GM12878 (cell line): ENCODE data around the gene TOP2A. TPM values are rescaled to one million over a fixed set of nuclear protein-coding genes. Genes with fewer than 3 reads are reported as not detected.
"Not testable (repeated sequence)": the region's sequence is repeated elsewhere in the genome, so short reads cannot be mapped to it uniquely, and the experiment has no call there.

Experiments
- ATAC-seq: fragments of 200-7000 bp; cut with Tn5 transposase; 3 replicates; pipeline ENCODE4 v1.9.1; 2020; ENCODE audit warnings: mild to moderate bottlenecking, moderate library complexity
- BruUV-seq: library from RNA; stranded (reverse); fragments of 400-500 nt; replicated peaks from 2 replicates; lab custom pipeline; 2021; lab: Mats Ljungman, UMichigan
- CTCF ChIA-PET: fragments of 300-600 bp; sonication (Branson Sonifier 250); formaldehyde crosslinking; extraction: SDS; loops from one replicate; lab custom pipeline; 2021; ENCODE audit warnings: inconsistent platforms; lab: Yijun Ruan, JAX
- POLR2A ChIA-PET: fragments of 350-600 bp; formaldehyde crosslinking; extraction: SDS; loops from one replicate; lab custom pipeline; 2021; ENCODE audit warnings: inconsistent platforms; lab: Charles Lee
- RAD21 ChIA-PET: fragments of 300-600 bp; sonication (Branson Sonifier 250); formaldehyde crosslinking; loops from one replicate; lab custom pipeline; 2023; ENCODE audit warnings: antibody characterized with exemption; ENCODE audit not compliant: unreplicated experiment; lab: Charles Lee
- SMC1A ChIA-PET: fragments of 300-600 bp; sonication (Branson Sonifier 250); formaldehyde crosslinking; loops from one replicate; lab custom pipeline; 2023; ENCODE audit not compliant: unreplicated experiment, uncharacterized antibody; lab: Charles Lee
- DNase-seq: peaks from one replicate; pipeline ENCODE4 v3.0.0-alpha.2; 2011; ENCODE audit warnings: low read depth, low spot score
- FAIRE-seq: peaks from 3 replicates; lab custom pipeline; 2011; peaks lifted over from hg19 to GRCh38; lab: Jason Lieb, UNC
- H2AFZ ChIP-seq: 2 replicates; pipeline ENCODE4 v1.6.0; 2011; ENCODE audit warnings: low read depth, low read length, control low read depth; ENCODE audit not compliant: control insufficient read depth
- H3K27ac ChIP-seq: 2 replicates; pipeline ENCODE4 v1.5.1; 2011; ENCODE audit warnings: control low read depth; ENCODE audit not compliant: control insufficient read depth, insufficient read depth
- H3K27me3 ChIP-seq, 2 experiments: replicated peaks in 1 of 2; 2 replicates each; pipeline versions ENCODE4 v1.6.0 to v1.6.1; 2011; ENCODE audit warnings: low read length in 1 of 2; ENCODE audit not compliant: control insufficient read depth in 2 of 2, insufficient read depth in 2 of 2
- H3K36me3 ChIP-seq, 2 experiments: 2 replicates each; pipeline ENCODE4 v1.5.1; 2011; ENCODE audit warnings: low read length in 1 of 2; ENCODE audit not compliant: control insufficient read depth in 2 of 2, insufficient read depth in 2 of 2
- H3K4me1 ChIP-seq: 2 replicates; pipeline ENCODE4 v1.6.1; 2011; ENCODE audit warnings: mild to moderate bottlenecking, low read length, moderate library complexity, mixed read lengths; ENCODE audit not compliant: control insufficient read depth, insufficient read depth
- H3K4me2 ChIP-seq: 2 replicates; pipeline ENCODE4 v1.6.0; 2011; ENCODE audit warnings: control low read depth; ENCODE audit not compliant: control insufficient read depth, insufficient read depth
- H3K4me3 ChIP-seq: fragments of 200-600 bp; sonication (generic); 2 replicates; pipeline ENCODE4 v1.5.1; 2016
- H3K79me2 ChIP-seq: 2 replicates; pipeline ENCODE4 v1.6.0; 2011; ENCODE audit warnings: low read length; ENCODE audit not compliant: control insufficient read depth, insufficient read depth
- H3K9ac ChIP-seq: 2 replicates; pipeline ENCODE4 v1.8.0; 2011; ENCODE audit warnings: low read length, control low read depth, mixed read lengths; ENCODE audit not compliant: control insufficient read depth, insufficient read depth
- H3K9me3 ChIP-seq: replicated peaks from 3 replicates; pipeline ENCODE4 v1.5.1; 2011; ENCODE audit warnings: mild to moderate bottlenecking, low read length; ENCODE audit not compliant: control insufficient read depth, insufficient read depth
- H4K20me1 ChIP-seq: 2 replicates; pipeline ENCODE4 v1.6.0; 2011; ENCODE audit not compliant: control insufficient read depth, insufficient read depth
- DPF2 ChIP-seq: fragments of 450-650 bp; IDR thresholded peaks from 2 replicates; pipeline ENCODE4 v1.6.1; 2017; ENCODE audit warnings: mild to moderate bottlenecking
- FOS ChIP-seq: IDR thresholded peaks from 3 replicates; pipeline ENCODE4 v1.6.1; 2011; ENCODE audit warnings: borderline replicate concordance; ENCODE audit not compliant: insufficient read length; ENCODE audit errors: extremely low read depth
- HDGF ChIP-seq: fragments of 450-650 bp; IDR thresholded peaks from 2 replicates; pipeline ENCODE4 v1.6.1; 2016; ENCODE audit warnings: antibody characterized with exemption
- NFXL1 ChIP-seq: fragments of 450-650 bp; IDR thresholded peaks from 2 replicates; pipeline ENCODE4 v1.6.1; 2017; ENCODE audit warnings: antibody characterized with exemption, mild to moderate bottlenecking, borderline replicate concordance
- PBX3 ChIP-seq: IDR thresholded peaks from 2 replicates; pipeline ENCODE4 v1.6.1; 2011; ENCODE audit warnings: mild to moderate bottlenecking, low read depth, low read length, moderate library complexity; ENCODE audit not compliant: insufficient replicate concordance
- SUPT20H ChIP-seq: IDR thresholded peaks from 2 replicates; pipeline ENCODE4 v1.6.1; 2011; ENCODE audit warnings: low read depth, mild to moderate bottlenecking, low read length, moderate library complexity, borderline replicate concordance; ENCODE audit not compliant: control insufficient read depth
- WGBS: methylation state at CpG from one replicate; pipeline ENCODE4 v1.1.6; 2016; ENCODE audit warnings: low lambda C conversion rate; ENCODE audit not compliant: insufficient replicate concordance, insufficient coverage; ENCODE audit errors: missing lambda C conversion rate; 5-methylcytosine and 5-hydroxymethylcytosine counted together
- in situ Hi-C: fragments of 300-500 bp; cut with MboI; formaldehyde crosslinking; loops from 9 replicates; pipeline ENCODE4 v1.14.3; 2018; ENCODE audit warnings: mixed read lengths
- intact Hi-C: fragments of 100-400 bp; cut with micrococcal nuclease; formaldehyde crosslinking; loops from one replicate; pipeline ENCODE4 v1.14.2; 2022; ENCODE audit not compliant: unreplicated experiment
- polyA plus RNA-seq, 11 experiments: library from polyadenylated mRNA; depleted of rRNA in 4 of 11; unstranded in 6 of 11; stranded (reverse) in 5 of 11; fragments of >200 nt; fragmentation: Nextera tagmentation in 4 of 11; fragmentation: Illumina TruSeq in 1 of 11; extraction: Ambion mirVana in 4 of 11; extraction: Trizol in 1 of 11; gene quantifications; 1 replicate in 1 of 11; 2 replicates in 10 of 11; pipeline versions ENCODE4 v1.2.1 to v1.2.3, GENCODE V29; 2011 to 2016; ENCODE audit warnings: inconsistent platforms in 2 of 11, missing spikeins in 2 of 11, low read depth in 1 of 11
- total RNA-seq, 4 experiments: library from RNA; depleted of rRNA in 3 of 4; stranded (reverse); fragments of >200 nt in 3 of 4; fragmentation: Illumina TruSeq in 1 of 4; extraction: Trizol in 1 of 4; gene quantifications; 2 replicates each; pipeline versions ENCODE4 v1.2.1 to v1.2.3, GENCODE V29; 2013 to 2021
- TF ChIP-seq, protein P1 (sequence below): fragments of 450-650 bp; formaldehyde crosslinking; IDR thresholded peaks from 2 replicates; pipeline ENCODE4 v1.4.0; 2022; ENCODE audit warnings: mild to moderate bottlenecking, moderate library complexity
- TF ChIP-seq, protein P2 (sequence below): fragments of 450-650 bp; IDR thresholded peaks from 2 replicates; pipeline ENCODE4 v1.6.1; 2018; ENCODE audit warnings: borderline replicate concordance, mild to moderate bottlenecking; ENCODE audit not compliant: partially characterized antibody

Gene TOP2A
- total and polyA plus RNA-seq, 10 of the 15 experiments (the other 5 are each of a cell fraction or from before 2014, with no cell fraction given): 117 to 275 (median 232) TPM

DNA sequence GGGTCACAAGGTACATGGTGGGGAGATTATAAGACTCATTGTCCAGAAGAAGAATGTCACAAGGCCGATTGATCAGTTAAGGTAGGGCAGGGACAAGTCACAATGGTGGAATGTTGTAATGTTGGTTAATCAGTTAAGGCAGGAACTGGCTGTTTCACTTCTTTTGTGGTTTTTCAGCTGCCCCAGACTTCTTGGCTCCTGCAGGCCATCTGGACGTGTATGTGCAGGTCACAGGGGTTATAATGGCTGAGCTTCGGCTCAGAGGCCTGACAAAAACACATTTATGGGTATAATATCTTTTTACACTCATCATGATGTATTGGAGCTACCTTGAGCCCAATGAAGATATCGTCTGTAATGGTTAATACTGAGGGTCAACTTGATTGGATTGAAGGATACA is 45.1 kb downstream of the TOP2A start:
- ChIA-PET CTCF (interaction anchor here (0.6 to 2.0 kb wide), 3 partner anchors 9 to 45 kb away, joined by 3 to 5 read pairs (median 3); partner anchors contain the start of gene TOP2A), RAD21 (interaction anchor here (1.1 kb wide), 1 partner anchor 160 kb away, joined by 3 read pairs; no protein-coding TSS in a partner anchor), POLR2A (interaction anchor here (1.0 kb wide), 1 partner anchor 21 kb away, joined by 7 read pairs; no protein-coding TSS in a partner anchor), SMC1A (interaction anchor here (1.3 to 1.8 kb wide), 2 partner anchors 16 to 159 kb away, joined by 4 to 7 read pairs; no protein-coding TSS in a partner anchor)
- 31% methylated on average over 4 of the region's 4 CpGs for WGBS
- H4K20me1 ChIP-seq, H3K9ac ChIP-seq, intact Hi-C loops, H3K4me3 ChIP-seq, H3K36me3 ChIP-seq, H3K9me3 ChIP-seq, H3K27ac ChIP-seq, H2AFZ ChIP-seq, H3K4me1 ChIP-seq, H3K4me2 ChIP-seq, ATAC-seq, in situ Hi-C loops, H3K79me2 ChIP-seq, H3K27me3 ChIP-seq, FAIRE-seq, DNase-seq, BruUV-seq: not testable (repeated sequence)

GRCh38 chr17:40372031-40372430 is 45.7 kb downstream of the TOP2A start:
- TF ChIP-seq DPF2 (no peak), PBX3 (no peak), SUPT20H (no peak), FOS (no peak), NFXL1 (no peak), HDGF (no peak)
- TF ChIP-seq, protein P1, sequence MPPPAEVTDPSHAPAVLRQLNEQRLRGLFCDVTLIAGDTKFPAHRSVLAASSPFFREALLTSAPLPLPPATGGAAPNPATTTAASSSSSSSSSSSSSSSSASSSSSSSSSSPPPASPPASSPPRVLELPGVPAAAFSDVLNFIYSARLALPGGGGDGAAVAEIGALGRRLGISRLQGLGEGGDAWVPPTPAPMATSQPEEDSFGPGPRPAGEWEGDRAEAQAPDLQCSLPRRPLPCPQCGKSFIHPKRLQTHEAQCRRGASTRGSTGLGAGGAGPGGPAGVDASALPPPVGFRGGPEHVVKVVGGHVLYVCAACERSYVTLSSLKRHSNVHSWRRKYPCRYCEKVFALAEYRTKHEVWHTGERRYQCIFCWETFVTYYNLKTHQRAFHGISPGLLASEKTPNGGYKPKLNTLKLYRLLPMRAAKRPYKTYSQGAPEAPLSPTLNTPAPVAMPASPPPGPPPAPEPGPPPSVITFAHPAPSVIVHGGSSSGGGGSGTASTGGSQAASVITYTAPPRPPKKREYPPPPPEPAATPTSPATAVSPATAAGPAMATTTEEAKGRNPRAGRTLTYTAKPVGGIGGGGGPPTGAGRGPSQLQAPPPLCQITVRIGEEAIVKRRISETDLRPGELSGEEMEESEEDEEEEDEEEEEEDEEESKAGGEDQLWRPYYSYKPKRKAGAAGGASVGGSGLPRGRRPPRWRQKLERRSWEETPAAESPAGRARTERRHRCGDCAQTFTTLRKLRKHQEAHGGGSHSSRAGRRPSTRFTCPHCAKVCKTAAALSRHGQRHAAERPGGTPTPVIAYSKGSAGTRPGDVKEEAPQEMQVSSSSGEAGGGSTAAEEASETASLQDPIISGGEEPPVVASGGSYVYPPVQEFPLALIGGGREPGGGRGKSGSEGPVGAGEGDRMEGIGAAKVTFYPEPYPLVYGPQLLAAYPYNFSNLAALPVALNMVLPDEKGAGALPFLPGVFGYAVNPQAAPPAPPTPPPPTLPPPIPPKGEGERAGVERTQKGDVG: no peak
- TF ChIP-seq, protein P2, sequence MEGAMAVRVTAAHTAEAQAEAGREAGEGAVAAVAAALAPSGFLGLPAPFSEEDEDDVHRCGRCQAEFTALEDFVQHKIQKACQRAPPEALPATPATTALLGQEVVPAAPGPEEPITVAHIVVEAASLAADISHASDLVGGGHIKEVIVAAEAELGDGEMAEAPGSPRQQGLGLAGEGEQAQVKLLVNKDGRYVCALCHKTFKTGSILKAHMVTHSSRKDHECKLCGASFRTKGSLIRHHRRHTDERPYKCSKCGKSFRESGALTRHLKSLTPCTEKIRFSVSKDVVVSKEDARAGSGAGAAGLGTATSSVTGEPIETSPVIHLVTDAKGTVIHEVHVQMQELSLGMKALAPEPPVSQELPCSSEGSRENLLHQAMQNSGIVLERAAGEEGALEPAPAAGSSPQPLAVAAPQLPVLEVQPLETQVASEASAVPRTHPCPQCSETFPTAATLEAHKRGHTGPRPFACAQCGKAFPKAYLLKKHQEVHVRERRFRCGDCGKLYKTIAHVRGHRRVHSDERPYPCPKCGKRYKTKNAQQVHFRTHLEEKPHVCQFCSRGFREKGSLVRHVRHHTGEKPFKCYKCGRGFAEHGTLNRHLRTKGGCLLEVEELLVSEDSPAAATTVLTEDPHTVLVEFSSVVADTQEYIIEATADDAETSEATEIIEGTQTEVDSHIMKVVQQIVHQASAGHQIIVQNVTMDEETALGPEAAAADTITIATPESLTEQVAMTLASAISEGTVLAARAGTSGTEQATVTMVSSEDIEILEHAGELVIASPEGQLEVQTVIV: no peak

More at GRCh38 chr17:40372031-40372430, 45.7 kb downstream of the TOP2A start:
- BruUV-seq: no TSS peak
- POLR2A ChIA-PET: no interaction called here
- CTCF ChIA-PET: interaction anchor here (0.6 to 2.0 kb wide), 3 partner anchors 10 to 46 kb away, joined by 3 to 5 read pairs (median 3); partner anchors contain the start of gene TOP2A
- Histone ChIP-seq H3K9me3 (peaks cover 1% of the 10 kb centered on the region; the same call in 1 of the 3 replicates), H3K4me2 (no peak overlapping the region), H3K4me3 (no peak overlapping the region), H3K36me3 (no peaks in the 10 kb centered on the region), H3K27ac (no peak overlapping the region), H3K4me1 (no peaks in the 10 kb centered on the region), H3K27me3 (no peaks in the 10 kb centered on the region), H3K79me2 (no peaks in the 10 kb centered on the region), H4K20me1 (no peaks in the 10 kb centered on the region), H2AFZ (no peak overlapping the region), H3K9ac (no peak overlapping the region)
- 73% methylated on average over 2 of the region's 2 CpGs for WGBS
- ATAC-seq (no peak), DNase-seq (no peak), FAIRE-seq (no peak)
- SMC1A ChIA-PET: interaction anchor here (1.3 to 1.8 kb wide), 2 partner anchors 17 to 160 kb away, joined by 4 to 7 read pairs; no protein-coding TSS in a partner anchor
- intact Hi-C loops: no loop called here
- RAD21 ChIA-PET: interaction anchor here (1.1 kb wide), 1 partner anchor 161 kb away, joined by 3 read pairs; no protein-coding TSS in a partner anchor
- in situ Hi-C loops: no loop called here
